HepG2 (cell line): ENCODE results near the gene OR6P1. TPM values are rescaled to one million over a fixed set of nuclear protein-coding genes. Genes with fewer than 3 reads are reported as not detected.

Experiments
- ARNT2 ChIP-seq: sonication (generic); formaldehyde crosslinking; IDR thresholded peaks from 2 replicates; pipeline ENCODE4 v1.8.0; 2022; ENCODE audit warnings: mild to moderate bottlenecking, low read depth, missing genetic modification reagents, moderate library complexity
- FOSL1 ChIP-seq: sonication (generic); formaldehyde crosslinking; IDR thresholded peaks from 2 replicates; pipeline ENCODE4 v1.9.0; 2021; ENCODE audit warnings: missing genetic modification reagents, borderline replicate concordance
- NBN ChIP-seq: fragments of 450-650 bp; conservative IDR thresholded peaks from 2 replicates; pipeline ENCODE4 v1.6.1; 2017
- SMARCE1 ChIP-seq: fragments of 450-650 bp; IDR thresholded peaks from 2 replicates; pipeline ENCODE4 v1.6.1; 2017; ENCODE audit warnings: borderline replicate concordance
- ZNF354B ChIP-seq: sonication (generic); formaldehyde crosslinking; IDR thresholded peaks from 2 replicates; pipeline ENCODE4 v1.8.0; 2022; ENCODE audit warnings: mild to moderate bottlenecking, missing genetic modification reagents
- ZNF83 ChIP-seq: sonication (generic); formaldehyde crosslinking; IDR thresholded peaks from 2 replicates; pipeline ENCODE4 v1.4.0; 2020; ENCODE audit warnings: missing genetic modification reagents, mild to moderate bottlenecking, borderline replicate concordance
- polyA plus RNA-seq, 8 experiments: library from polyadenylated mRNA; depleted of rRNA in 3 of 8; stranded (reverse) in 7 of 8; unstranded in 1 of 8; fragments of >200 nt; fragmentation: Illumina TruSeq in 4 of 8; extraction: Trizol in 4 of 8; gene quantifications; 2 replicates each; pipeline versions ENCODE4 v1.2.1 to v1.2.3, GENCODE V29; 2011 to 2016; ENCODE audit warnings: low read depth in 4 of 8, missing spikeins in 1 of 8, mixed read lengths in 1 of 8; ENCODE audit not compliant: insufficient read depth in 1 of 8
- total RNA-seq, 5 experiments: library from RNA; depleted of rRNA; stranded (reverse); fragments of >200 nt; fragmentation: Illumina TruSeq; extraction: Trizol; gene quantifications; 2 replicates each; pipeline ENCODE4 v1.2.3, GENCODE V29; 2016; ENCODE audit warnings: low read depth in 1 of 5
- TF ChIP-seq, protein P1 (sequence below): sonication (generic); formaldehyde crosslinking; IDR thresholded peaks from 2 replicates; pipeline ENCODE4 v1.4.0; 2020; ENCODE audit warnings: mild to moderate bottlenecking, missing genetic modification reagents, borderline replicate concordance
- TF ChIP-seq, protein P2 (sequence below): sonication (generic); formaldehyde crosslinking; IDR thresholded peaks from 2 replicates; pipeline ENCODE4 v1.8.1; 2023; ENCODE audit warnings: mild to moderate bottlenecking, moderate library complexity, missing genetic modification reagents
- TF ChIP-seq, protein P3 (sequence below): sonication (generic); formaldehyde crosslinking; IDR thresholded peaks from 2 replicates; pipeline ENCODE4 v1.5.1; 2020; ENCODE audit warnings: mild to moderate bottlenecking, missing genetic modification reagents, borderline replicate concordance

OR6P1 gene
- total and polyA plus RNA-seq, 2 of the 13 experiments (the other 11 are each of a cell fraction or from before 2014, with no cell fraction given) = not detected

DNA sequence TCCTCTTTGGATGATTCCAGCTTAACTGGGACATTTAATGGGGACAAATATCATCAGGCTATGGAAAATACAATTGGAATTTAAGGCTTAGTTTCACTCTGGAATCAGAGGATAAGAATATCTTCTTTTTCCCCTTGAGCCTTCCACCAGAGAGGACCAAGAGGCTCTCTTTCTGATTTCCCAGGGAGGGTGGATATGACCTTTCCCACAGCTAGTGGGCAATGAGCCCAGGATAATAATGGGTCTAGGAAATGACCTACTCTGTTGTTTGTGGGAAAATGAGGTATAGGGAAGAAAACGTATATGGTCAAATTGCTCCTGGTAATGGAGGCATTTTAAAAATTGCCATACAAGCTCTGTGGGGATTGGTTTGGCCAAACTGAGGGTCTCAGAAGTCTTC, 18.1 kb downstream of the OR6P1 start (continued):
- TF ChIP-seq SMARCE1 (no peak), ARNT2 (CRISPR knock-in tag) (no peak), ZNF354B (CRISPR knock-in tag) (no peak), NBN (no peak), ZNF83 (CRISPR knock-in tag) (no peak), FOSL1 (CRISPR knock-in tag) (no peak)
- TF ChIP-seq, protein P1, sequence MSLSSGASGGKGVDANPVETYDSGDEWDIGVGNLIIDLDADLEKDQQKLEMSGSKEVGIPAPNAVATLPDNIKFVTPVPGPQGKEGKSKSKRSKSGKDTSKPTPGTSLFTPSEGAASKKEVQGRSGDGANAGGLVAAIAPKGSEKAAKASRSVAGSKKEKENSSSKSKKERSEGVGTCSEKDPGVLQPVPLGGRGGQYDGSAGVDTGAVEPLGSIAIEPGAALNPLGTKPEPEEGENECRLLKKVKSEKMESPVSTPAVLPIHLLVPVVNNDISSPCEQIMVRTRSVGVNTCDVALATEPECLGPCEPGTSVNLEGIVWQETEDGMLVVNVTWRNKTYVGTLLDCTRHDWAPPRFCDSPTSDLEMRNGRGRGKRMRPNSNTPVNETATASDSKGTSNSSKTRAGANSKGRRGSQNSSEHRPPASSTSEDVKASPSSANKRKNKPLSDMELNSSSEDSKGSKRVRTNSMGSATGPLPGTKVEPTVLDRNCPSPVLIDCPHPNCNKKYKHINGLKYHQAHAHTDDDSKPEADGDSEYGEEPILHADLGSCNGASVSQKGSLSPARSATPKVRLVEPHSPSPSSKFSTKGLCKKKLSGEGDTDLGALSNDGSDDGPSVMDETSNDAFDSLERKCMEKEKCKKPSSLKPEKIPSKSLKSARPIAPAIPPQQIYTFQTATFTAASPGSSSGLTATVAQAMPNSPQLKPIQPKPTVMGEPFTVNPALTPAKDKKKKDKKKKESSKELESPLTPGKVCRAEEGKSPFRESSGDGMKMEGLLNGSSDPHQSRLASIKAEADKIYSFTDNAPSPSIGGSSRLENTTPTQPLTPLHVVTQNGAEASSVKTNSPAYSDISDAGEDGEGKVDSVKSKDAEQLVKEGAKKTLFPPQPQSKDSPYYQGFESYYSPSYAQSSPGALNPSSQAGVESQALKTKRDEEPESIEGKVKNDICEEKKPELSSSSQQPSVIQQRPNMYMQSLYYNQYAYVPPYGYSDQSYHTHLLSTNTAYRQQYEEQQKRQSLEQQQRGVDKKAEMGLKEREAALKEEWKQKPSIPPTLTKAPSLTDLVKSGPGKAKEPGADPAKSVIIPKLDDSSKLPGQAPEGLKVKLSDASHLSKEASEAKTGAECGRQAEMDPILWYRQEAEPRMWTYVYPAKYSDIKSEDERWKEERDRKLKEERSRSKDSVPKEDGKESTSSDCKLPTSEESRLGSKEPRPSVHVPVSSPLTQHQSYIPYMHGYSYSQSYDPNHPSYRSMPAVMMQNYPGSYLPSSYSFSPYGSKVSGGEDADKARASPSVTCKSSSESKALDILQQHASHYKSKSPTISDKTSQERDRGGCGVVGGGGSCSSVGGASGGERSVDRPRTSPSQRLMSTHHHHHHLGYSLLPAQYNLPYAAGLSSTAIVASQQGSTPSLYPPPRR (CRISPR knock-in tag) = no peak
- TF ChIP-seq, protein P2, sequence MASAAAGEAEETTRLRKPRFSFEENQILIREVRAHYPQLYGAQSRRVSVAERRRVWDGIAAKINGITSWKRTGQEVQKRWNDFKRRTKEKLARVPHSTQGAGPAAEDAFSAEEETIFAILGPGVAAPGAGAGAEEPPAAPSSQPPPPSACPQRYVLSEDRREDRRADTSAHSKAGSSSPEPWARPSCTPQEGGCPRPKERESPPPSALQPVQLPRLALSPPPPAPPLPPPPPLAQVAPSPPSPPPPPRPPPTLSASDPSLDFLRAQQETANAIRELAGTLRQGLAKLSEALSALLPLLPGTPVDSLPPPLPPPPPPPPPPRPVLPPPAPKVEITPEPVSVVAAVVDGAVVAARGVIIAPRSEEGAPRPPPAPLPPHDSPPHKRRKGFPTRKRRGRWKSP (CRISPR knock-in tag) = no peak
- TF ChIP-seq, protein P3, sequence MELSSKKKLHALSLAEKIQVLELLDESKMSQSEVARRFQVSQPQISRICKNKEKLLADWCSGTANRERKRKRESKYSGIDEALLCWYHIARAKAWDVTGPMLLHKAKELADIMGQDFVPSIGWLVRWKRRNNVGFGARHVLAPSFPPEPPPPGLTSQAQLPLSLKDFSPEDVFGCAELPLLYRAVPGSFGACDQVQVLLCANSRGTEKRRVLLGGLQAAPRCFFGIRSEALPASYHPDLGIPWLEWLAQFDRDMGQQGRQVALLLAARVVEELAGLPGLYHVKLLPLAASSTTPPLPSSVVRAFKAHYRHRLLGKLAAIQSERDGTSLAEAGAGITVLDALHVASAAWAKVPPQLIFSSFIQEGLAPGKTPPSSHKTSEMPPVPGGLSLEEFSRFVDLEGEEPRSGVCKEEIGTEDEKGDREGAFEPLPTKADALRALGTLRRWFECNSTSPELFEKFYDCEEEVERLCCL (CRISPR knock-in tag) = no peak
